Astrocyte of the hippocampus (primary cell): Measurements from ENCODE around the gene FKBP8.
"Not testable (repeated sequence)": the region's sequence is repeated elsewhere in the genome, so short reads cannot be mapped to it uniquely, and the experiment has no call there.

ENCODE experiments used
- DNase-seq: peaks from one replicate; pipeline ENCODE4 v3.0.0; 2011; ENCODE audit warnings: low read depth, low spot score

The FKBP8 gene

GRCh38 chr19:18558604-18559003, 15.2 kb upstream of the FKBP8 start:
- DNase-seq = no peak

GRCh38 chr19:18558202-18558555, 14.8 kb upstream of the FKBP8 start:
- no peak for DNase-seq

GRCh38 chr19:18557411-18558201, 14.2 kb upstream of the FKBP8 start, which contains the start of gene KXD1:
TSS of gene KXD1 (plus strand) at chr19:18557870. CDS start at chr19:18562057, 4,187 bp downstream.
- peak; percentile 98 for DNase-seq

GRCh38 chr19:18551631-18552030, 8.3 kb upstream of the FKBP8 start:
- DNase-seq = no peak

GRCh38 chr19:18543814-18544475, 572 bp upstream of the FKBP8 start:
- DNase-seq = peak; percentile 49

GRCh38 chr19:18541992-18542940, 1.1 kb downstream of the FKBP8 start:
- peak; percentile 21 for DNase-seq

GRCh38 chr19:18541258-18541991, 1.9 kb downstream of the FKBP8 start:
- DNase-seq = no peak

GRCh38 chr19:18540200-18540599, 3.2 kb downstream of the FKBP8 start:
- not testable (repeated sequence) for DNase-seq

GRCh38 chr19:18539372-18539771, 4.0 kb downstream of the FKBP8 start:
- no peak for DNase-seq

- no peak for DNase-seq
Measured at GRCh38 chr19:18538115-18538514, 5.3 kb downstream of the FKBP8 start.

GRCh38 chr19:18537431-18537830, 5.9 kb downstream of the FKBP8 start:
- DNase-seq = no peak

- no peak for DNase-seq
Measured at GRCh38 chr19:18536475-18536874, 6.9 kb downstream of the FKBP8 start.

- DNase-seq = no peak
Measured at GRCh38 chr19:18533058-18533457, 10.3 kb downstream of the FKBP8 start.

- no peak for DNase-seq
Measured at GRCh38 chr19:18532168-18532890, 11.0 kb downstream of the FKBP8 start.

- no peak for DNase-seq
Measured at GRCh38 chr19:18531485-18531884, 11.9 kb downstream of the FKBP8 start.

GRCh38 chr19:18529782-18530181, 13.6 kb downstream of the FKBP8 start:
- DNase-seq = no peak

- DNase-seq = no peak
Measured at GRCh38 chr19:18526316-18526715, 17.1 kb downstream of the FKBP8 start.

- DNase-seq = no peak
Measured at GRCh38 chr19:18523841-18524240, 19.5 kb downstream of the FKBP8 start.

GRCh38 chr19:18522862-18523440, 20.4 kb downstream of the FKBP8 start:
- not testable (repeated sequence) for DNase-seq
